GM12865 (cell line): Measurements from ENCODE around the gene OR7G2.

Source experiments
- DNase-seq: peaks from one replicate; pipeline ENCODE4 v3.0.0; 2010; ENCODE audit warnings: low read depth
- H3K4me3 ChIP-seq: 2 replicates; pipeline ENCODE4 v1.5.1; 2011; ENCODE audit warnings: mild to moderate bottlenecking, low read depth, low read length, control low read depth
- CTCF ChIP-seq: IDR thresholded peaks from 2 replicates; pipeline ENCODE4 v1.5.1; 2011; ENCODE audit warnings: low read length, control low read depth, low read depth, inconsistent platforms; ENCODE audit not compliant: insufficient read depth; ENCODE audit errors: missing control alignments

Gene OR7G2

DNA sequence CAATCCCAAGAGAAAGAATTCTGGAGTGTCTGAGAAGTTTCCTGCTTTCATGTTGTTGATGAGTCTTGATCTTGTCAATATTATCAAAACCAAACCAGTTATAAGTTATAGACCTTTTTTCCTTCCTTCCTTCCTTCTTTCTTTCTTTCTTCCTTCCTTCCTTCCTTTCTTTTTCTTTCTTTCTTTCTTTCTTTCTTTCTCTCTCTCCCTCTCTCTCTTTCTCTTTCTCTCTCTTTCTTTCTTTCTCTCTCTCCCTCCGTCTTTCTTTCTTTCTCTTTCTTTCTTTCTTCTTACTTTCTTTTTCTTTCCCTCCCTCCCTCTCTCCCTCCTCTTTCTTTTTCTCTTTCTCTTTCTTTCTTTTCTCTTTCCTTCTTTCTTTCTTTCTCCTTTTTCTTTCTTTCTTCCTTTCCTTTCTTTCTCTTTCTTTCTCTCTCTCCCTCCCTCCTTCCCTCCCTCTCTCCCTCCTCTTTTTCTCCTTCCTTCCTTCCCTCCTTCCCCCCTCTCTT, 19.7 kb upstream of the OR7G2 start, which contains the start of gene OR7G3:
Gene OR7G3, minus strand, starts transcription at position 51 of the 506 bp plus-strand sequence. Its CDS starts 0 bp downstream, at position 51.
- no peak for TF ChIP-seq CTCF
- H3K4me3 ChIP-seq: no peak within 1 kb of the TSS
- no peak for DNase-seq

GRCh38 chr19:9116547-9116946, 9.3 kb upstream of the OR7G2 start:
- TF ChIP-seq CTCF: no peak
- no peak overlapping the region for H3K4me3 ChIP-seq
- no peak for DNase-seq

DNA sequence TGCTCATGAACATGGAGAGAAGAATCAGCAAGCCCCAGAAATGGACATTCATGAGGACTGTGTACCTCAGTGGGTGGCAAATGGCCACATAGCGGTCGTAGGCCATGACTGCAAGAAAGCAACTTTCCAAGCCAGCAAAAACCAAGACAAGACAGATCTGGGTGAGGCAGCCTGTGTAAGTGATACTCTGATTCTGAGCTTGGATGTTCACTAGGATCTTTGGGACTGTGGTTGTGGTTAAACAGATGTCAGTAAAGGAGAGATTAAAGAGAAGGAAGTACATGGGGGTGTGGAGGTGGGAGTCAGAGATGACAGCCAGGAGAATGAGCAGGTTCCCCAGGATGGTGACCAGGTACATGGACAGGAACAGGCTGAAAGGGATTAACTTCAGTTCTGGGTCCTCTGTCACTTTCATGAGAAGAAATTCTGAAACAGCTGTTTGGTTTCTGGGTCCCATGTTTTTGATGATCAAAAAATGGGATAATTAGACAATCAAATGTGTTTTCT, 8.1 kb upstream of the OR7G2 start, which contains the start of gene OR7G1:
Gene OR7G1, minus strand, starts transcription at position 457 of the 507 bp plus-strand sequence. Its CDS starts 0 bp downstream, at position 457.
- TF ChIP-seq CTCF: no peak
- H3K4me3 ChIP-seq: no peak within 1 kb of the TSS
- no peak for DNase-seq

GRCh38 chr19:9109959-9110358, 2.7 kb upstream of the OR7G2 start:
- H3K4me3 ChIP-seq: no peak overlapping the region
- no peak for DNase-seq
- TF ChIP-seq CTCF: no peak

- no peak for DNase-seq
- no peak for TF ChIP-seq CTCF
- H3K4me3 ChIP-seq: no peak within 1 kb of the TSS
Observed at GRCh38 chr19:9086761-9087160, 20.5 kb downstream of the OR7G2 start, which contains the start of gene OR1M1. Gene OR1M1 (plus strand): TSS chr19:9087061. CDS start chr19:9093245, 6,184 bp downstream.

DNA sequence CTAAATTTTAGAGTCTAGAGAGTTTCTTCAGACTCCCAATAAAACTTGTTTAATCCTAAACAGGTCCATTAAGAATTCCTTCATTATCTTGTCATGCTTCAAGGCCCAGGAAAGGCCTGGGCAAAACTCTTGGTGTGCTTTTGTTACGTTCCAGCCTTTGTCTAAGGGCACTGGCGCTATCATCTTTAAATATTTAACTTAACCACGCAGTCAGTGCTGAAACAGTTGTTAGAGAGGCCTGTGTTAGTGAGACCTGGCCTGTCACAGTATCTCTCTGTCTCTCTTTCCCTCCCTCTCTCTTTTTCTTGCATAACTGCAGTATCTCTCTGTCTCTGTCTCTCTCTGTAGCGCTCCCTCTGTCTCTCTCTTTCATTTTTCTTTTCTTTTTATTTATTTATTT, 28.6 kb downstream of the OR7G2 start:
- TF ChIP-seq CTCF: no peak
- H3K4me3 ChIP-seq: no peak overlapping the region
- no peak for DNase-seq

- H3K4me3 ChIP-seq: no peak overlapping the region
- DNase-seq: no peak
- TF ChIP-seq CTCF: no peak
Observed at GRCh38 chr19:9076901-9077300, 30.4 kb downstream of the OR7G2 start.
